Osteocyte (in vitro differentiated cells): ENCODE measurements around the gene RSBN1. TPM values are rescaled to one million over a fixed set of nuclear protein-coding genes. Genes with fewer than 3 reads are reported as not detected.

Source experiments
- DNase-seq: peaks from one replicate; pipeline ENCODE4 v3.0.0; 2021; ENCODE audit warnings: mixed read lengths; ENCODE audit not compliant: unreplicated experiment; ENCODE audit errors: extremely low spot score
- H3K27ac Mint-ChIP-seq: one replicate; pipeline ENCODE4 v1.8.0; 2021; ENCODE audit warnings: mild to moderate bottlenecking, mixed read lengths; ENCODE audit not compliant: unreplicated experiment
- H3K27me3 Mint-ChIP-seq: one replicate; pipeline ENCODE4 v1.8.0; 2021; ENCODE audit warnings: mixed read lengths; ENCODE audit not compliant: unreplicated experiment
- H3K36me3 Mint-ChIP-seq: one replicate; pipeline ENCODE4 v1.8.0; 2021; ENCODE audit warnings: mixed read lengths; ENCODE audit not compliant: unreplicated experiment
- H3K4me1 Mint-ChIP-seq: one replicate; pipeline ENCODE4 v1.8.0; 2021; ENCODE audit warnings: mixed read lengths; ENCODE audit not compliant: unreplicated experiment
- H3K4me3 Mint-ChIP-seq: one replicate; pipeline ENCODE4 v1.8.0; 2021; ENCODE audit warnings: mild to moderate bottlenecking, moderate library complexity, mixed read lengths; ENCODE audit not compliant: unreplicated experiment
- H3K9me3 Mint-ChIP-seq: one replicate; pipeline ENCODE4 v1.8.0; 2021; ENCODE audit warnings: mixed read lengths; ENCODE audit not compliant: unreplicated experiment
- total RNA-seq: library from RNA; stranded (reverse); gene quantifications from 2 replicates; pipeline ENCODE4 v1.2.1, GENCODE V29; 2021
- TF ChIP-seq, protein P1 (sequence below): fragments of 200-600 bp; sonication (generic); IDR thresholded peaks from 2 replicates; pipeline ENCODE4 v1.5.0; 2021; ENCODE audit warnings: antibody characterized with exemption, mild to moderate bottlenecking, moderate library complexity

The RSBN1 gene
- total RNA-seq, 1 donor from 2014 or later, result 17.0 TPM

DNA sequence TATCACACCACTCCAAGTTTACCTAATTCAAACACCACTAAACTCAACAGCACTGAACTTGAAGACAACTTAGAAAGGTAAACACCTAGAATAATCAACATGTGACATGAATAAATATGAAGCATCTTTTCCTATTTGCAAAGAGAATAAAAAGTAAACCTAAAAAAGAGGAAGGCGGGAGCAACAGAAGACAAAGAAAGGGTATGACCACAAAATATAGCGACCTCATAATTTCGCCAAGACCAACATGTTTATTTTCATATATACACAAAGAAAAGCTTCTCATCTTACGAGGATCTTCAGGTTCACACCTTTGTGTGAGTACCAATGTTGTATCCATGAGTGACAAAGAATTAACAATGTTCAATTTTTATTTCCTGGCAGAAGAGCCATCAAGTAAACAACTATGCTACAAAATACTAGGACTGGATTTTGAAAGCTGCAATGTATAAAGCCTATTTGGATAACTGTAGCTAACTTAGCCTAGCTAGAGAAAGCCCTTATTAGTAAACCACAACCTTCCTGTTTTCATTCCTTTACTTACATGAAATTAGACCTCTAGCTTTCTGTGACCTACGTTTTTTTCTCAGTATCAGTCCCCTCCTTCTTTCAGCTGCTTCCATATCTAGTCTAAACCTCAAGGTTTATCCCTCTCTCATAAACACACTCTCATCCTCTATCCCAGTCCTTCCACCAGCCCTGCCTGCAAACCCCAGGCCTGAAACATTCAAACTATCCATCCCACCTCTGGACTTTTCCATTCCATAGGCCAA lies 31.7 kb downstream of the RSBN1 start:
- TF ChIP-seq, protein P1, sequence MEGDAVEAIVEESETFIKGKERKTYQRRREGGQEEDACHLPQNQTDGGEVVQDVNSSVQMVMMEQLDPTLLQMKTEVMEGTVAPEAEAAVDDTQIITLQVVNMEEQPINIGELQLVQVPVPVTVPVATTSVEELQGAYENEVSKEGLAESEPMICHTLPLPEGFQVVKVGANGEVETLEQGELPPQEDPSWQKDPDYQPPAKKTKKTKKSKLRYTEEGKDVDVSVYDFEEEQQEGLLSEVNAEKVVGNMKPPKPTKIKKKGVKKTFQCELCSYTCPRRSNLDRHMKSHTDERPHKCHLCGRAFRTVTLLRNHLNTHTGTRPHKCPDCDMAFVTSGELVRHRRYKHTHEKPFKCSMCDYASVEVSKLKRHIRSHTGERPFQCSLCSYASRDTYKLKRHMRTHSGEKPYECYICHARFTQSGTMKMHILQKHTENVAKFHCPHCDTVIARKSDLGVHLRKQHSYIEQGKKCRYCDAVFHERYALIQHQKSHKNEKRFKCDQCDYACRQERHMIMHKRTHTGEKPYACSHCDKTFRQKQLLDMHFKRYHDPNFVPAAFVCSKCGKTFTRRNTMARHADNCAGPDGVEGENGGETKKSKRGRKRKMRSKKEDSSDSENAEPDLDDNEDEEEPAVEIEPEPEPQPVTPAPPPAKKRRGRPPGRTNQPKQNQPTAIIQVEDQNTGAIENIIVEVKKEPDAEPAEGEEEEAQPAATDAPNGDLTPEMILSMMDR, result no peak
- DNase-seq, result no peak

DNA sequence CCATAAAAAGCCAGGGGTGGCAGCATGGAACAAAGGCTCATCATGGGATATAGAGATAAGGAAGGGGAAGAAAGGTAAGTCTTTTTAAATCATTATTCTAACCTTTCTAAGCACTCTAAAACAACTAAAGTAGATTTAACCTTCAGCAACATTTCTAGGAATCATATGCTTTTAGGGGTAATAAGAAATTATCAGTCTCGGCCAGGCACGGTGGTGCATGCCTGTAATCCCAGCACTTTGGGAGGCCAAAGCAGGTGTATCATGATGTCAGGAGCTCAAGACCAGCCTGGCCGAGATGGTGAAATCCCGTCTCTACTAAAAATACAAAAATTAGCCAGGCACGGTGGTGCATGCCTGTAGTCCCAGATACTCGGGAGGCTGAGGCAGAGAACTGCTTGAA lies 32.7 kb downstream of the RSBN1 start:
- Mint-ChIP-seq H3K36me3 (peaks cover 17% of the 10 kb centered on the region), H3K9me3 (peaks cover 4% of the 10 kb centered on the region), H3K4me3 (no peak overlapping the region), H3K27me3 (no peaks in the 10 kb centered on the region), H3K4me1 (peaks cover 15% of the 10 kb centered on the region), H3K27ac (no peak overlapping the region)
- DNase-seq, result no peak
- TF ChIP-seq, protein P1, result no peak

More for the DNA sequence above, 31.7 kb downstream of the RSBN1 start:
- peaks cover 15% of the 10 kb centered on the region for H3K36me3 Mint-ChIP-seq
- H3K27me3 Mint-ChIP-seq, result no peaks in the 10 kb centered on the region
- H3K4me1 Mint-ChIP-seq, result peaks cover 16% of the 10 kb centered on the region
- peaks cover 4% of the 10 kb centered on the region for H3K9me3 Mint-ChIP-seq
- no peak overlapping the region for H3K27ac Mint-ChIP-seq
- no peak overlapping the region for H3K4me3 Mint-ChIP-seq

DNA sequence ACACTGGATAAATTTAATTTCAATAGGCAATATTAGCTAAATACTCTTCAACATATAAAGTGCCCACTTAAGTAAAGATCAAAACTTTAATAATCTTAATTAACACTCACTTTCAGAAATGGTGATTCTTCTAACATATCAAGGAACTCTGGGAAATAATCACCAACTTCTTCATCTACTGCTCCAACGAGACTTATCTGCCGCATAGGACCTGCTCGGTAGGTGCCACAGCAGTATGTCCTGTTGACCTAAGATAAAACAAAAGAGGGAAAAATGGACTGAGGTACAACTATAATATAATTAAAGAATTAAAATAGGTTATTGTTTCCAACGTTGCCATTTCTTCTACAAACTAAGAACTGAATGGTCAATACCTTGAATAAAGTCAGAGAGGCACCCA lies 34.7 kb downstream of the RSBN1 start:
- Mint-ChIP-seq H3K4me1 (peaks cover under 1% of the 10 kb centered on the region), H3K4me3 (no peak overlapping the region), H3K9me3 (peaks cover 4% of the 10 kb centered on the region), H3K27me3 (no peaks in the 10 kb centered on the region), H3K36me3 (peaks cover 21% of the 10 kb centered on the region), H3K27ac (no peak overlapping the region)
- TF ChIP-seq, protein P1, result no peak
- DNase-seq, result no peak

DNA sequence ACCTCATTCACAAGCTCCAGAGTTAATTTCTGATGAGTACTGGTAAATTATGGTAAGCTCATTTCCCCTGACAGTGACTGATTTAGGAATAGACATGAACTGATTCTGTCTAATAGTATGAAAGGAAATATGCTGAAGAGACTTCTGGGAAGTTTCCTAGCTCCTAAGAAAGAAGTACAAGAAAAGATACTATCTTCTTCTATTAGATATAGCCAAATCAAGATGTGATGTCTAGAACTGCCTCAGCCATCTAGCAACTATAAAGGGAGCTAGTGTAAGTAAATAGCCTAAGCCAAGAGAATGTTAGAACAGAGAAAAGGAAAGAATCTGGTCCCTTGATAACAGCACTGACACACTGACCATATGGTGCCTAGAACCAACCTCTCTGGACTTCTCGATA lies 42.2 kb downstream of the RSBN1 start:
- TF ChIP-seq, protein P1, result no peak
- Mint-ChIP-seq H3K27ac (no peak overlapping the region), H3K9me3 (no peaks in the 10 kb centered on the region), H3K27me3 (no peaks in the 10 kb centered on the region), H3K4me3 (no peak overlapping the region), H3K4me1 (peaks cover 5% of the 10 kb centered on the region), H3K36me3 (peaks cover 26% of the 10 kb centered on the region)
- DNase-seq, result no peak

DNA sequence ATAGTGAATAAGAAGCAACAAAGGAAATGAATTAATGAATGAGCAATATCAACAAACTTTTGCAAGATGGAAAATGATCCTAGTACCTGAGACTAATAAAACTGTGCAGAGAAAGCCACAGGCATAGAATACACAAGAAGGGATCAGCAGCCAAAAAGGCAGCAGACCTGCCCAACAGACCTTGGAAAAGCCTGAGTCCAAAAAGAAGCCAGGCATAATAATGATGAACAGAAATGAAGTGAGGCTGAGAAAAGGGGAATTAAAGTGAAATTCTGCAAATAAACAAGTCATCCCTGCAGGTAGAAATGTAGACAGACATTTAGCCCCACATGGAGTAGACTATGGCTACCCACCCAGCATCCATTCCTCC lies 42.7 kb downstream of the RSBN1 start:
- Mint-ChIP-seq H3K9me3 (no peaks in the 10 kb centered on the region), H3K36me3 (peaks cover 26% of the 10 kb centered on the region), H3K4me1 (peaks cover 5% of the 10 kb centered on the region), H3K27me3 (no peaks in the 10 kb centered on the region), H3K27ac (no peak overlapping the region), H3K4me3 (no peak overlapping the region)
- TF ChIP-seq, protein P1, result no peak
- DNase-seq, result no peak
